ENCODE results near the gene MTCL1.

Gene MTCL1

DNA sequence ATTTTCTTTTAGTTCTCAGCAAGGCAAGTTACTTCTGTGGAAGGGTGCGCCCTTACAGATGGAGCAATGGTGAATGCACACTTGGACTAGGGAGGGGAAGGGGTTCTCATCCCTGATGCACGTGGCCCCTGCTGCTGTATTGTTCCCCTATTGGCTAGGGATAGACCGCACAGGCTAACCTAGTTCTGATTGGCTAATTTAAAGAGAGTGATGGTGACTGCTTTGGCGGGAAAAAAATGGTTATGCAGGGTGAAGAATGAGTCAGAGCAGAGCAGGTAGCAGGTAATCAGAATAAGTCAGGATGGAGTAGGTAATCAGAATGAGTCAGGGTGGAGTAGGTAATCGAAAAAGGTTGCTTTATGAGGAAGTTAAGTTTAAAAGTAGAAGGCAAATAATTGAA, 171.5 kb downstream of the MTCL1 start:
- no peak overlapping the region for H3K9ac ChIP-seq
- H3K36me3 ChIP-seq (ENCODE audit: control insufficient read depth, insufficient read depth, low read length) = no peaks in the 10 kb centered on the region
- no peak overlapping the region for H3K4me3 ChIP-seq (ENCODE audit: low read depth, low read length)
- TF ChIP-seq, protein P1, sequence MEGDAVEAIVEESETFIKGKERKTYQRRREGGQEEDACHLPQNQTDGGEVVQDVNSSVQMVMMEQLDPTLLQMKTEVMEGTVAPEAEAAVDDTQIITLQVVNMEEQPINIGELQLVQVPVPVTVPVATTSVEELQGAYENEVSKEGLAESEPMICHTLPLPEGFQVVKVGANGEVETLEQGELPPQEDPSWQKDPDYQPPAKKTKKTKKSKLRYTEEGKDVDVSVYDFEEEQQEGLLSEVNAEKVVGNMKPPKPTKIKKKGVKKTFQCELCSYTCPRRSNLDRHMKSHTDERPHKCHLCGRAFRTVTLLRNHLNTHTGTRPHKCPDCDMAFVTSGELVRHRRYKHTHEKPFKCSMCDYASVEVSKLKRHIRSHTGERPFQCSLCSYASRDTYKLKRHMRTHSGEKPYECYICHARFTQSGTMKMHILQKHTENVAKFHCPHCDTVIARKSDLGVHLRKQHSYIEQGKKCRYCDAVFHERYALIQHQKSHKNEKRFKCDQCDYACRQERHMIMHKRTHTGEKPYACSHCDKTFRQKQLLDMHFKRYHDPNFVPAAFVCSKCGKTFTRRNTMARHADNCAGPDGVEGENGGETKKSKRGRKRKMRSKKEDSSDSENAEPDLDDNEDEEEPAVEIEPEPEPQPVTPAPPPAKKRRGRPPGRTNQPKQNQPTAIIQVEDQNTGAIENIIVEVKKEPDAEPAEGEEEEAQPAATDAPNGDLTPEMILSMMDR (IDR thresholded peaks at IDR 0.05) = no peak
- no peak overlapping the region for H3K27ac ChIP-seq
- H3K79me2 ChIP-seq = no peaks in the 10 kb centered on the region
- H3K4me1 ChIP-seq = no peaks in the 10 kb centered on the region
- no peaks in the 10 kb centered on the region for H3K9me3 ChIP-seq (ENCODE audit: control insufficient read depth, low read length)
- no peak overlapping the region for H3K4me2 ChIP-seq (ENCODE audit: low read length)
- no peak overlapping the region for H2AFZ ChIP-seq
- no peaks in the 10 kb centered on the region for H3K27me3 ChIP-seq (ENCODE audit: control insufficient read depth, insufficient read depth, low read length)

DNA sequence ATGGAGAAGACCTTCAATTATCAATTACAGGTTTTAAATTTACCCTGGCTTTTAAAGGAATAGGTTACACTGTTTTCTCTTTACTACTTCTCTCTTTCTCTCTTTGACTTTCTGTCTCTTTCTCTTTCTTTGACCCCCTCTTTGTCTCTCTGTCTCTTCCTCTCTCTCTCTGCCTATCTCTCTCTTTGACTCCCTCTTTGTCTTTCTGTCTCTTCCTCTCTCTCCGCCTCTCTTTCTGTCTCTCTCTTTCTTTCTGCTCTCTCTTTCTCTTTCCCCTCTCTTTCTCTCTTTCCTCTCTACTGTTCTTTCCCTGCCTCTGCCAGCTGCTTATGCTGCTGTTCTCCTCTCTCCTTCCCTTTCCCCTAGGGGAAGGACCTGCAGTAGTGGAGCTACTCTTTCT, 175.7 kb downstream of the MTCL1 start:
- no peaks in the 10 kb centered on the region for H3K36me3 ChIP-seq (ENCODE audit: control insufficient read depth, insufficient read depth, low read length)
- H3K4me2 ChIP-seq (ENCODE audit: low read length) = no peak overlapping the region
- no peak overlapping the region for H2AFZ ChIP-seq
- no peak overlapping the region for H3K27ac ChIP-seq
- no peak overlapping the region for H3K4me3 ChIP-seq (ENCODE audit: low read depth, low read length)
- H3K79me2 ChIP-seq = no peaks in the 10 kb centered on the region
- H3K9me3 ChIP-seq (ENCODE audit: control insufficient read depth, low read length) = no peaks in the 10 kb centered on the region
- no peaks in the 10 kb centered on the region for H3K27me3 ChIP-seq (ENCODE audit: control insufficient read depth, insufficient read depth, low read length)
- TF ChIP-seq, protein P1 (IDR thresholded peaks at IDR 0.05) = no peak
- H3K9ac ChIP-seq = no peak overlapping the region
- H3K4me1 ChIP-seq = no peaks in the 10 kb centered on the region
